D721Med (cell line): ENCODE measurements around the gene FGF7.

Source experiments
- DNase-seq: peaks from one replicate; pipeline ENCODE4 v3.0.0; 2011; ENCODE audit warnings: low spot score; ENCODE audit not compliant: insufficient read length
- FAIRE-seq: peaks from 2 replicates; lab custom pipeline; 2011; peaks lifted over from hg19 to GRCh38; lab: Jason Lieb, UNC
- CTCF ChIP-seq: IDR thresholded peaks from 2 replicates; pipeline ENCODE4 v1.5.1; 2012; ENCODE audit warnings: mild to moderate bottlenecking, control low read depth; ENCODE audit not compliant: insufficient read depth; ENCODE audit errors: missing control alignments

FGF7 gene

GRCh38 chr15:49423901-49424550 lies 984 bp downstream of the FGF7 start:
- FAIRE-seq, result no peak
- no peak for DNase-seq
- TF ChIP-seq CTCF, result no peak

DNA sequence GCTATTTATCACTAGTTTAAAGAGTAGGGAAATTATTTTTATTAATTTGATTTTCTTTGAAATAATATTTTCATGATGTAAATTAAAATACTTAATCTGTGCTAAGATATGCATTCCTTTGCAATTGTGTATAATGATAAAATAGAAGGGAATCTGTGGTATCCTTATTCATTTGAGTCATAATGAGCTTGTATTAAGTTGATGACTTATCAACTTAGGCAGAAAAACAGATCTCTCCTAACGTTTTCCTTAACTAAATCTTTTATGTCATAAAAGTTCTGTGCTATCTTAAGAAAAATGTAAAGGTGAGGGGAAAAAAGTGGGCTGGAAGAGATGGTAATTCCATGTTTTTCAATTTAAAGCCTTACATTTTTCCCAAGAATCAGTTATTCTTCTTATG lies 1.9 kb downstream of the FGF7 start:
- DNase-seq (no peak), FAIRE-seq (no peak)
- no peak for TF ChIP-seq CTCF

GRCh38 chr15:49427372-49427771 lies 4.3 kb downstream of the FGF7 start:
- FAIRE-seq, result no peak
- DNase-seq, result no peak
- no peak for TF ChIP-seq CTCF

DNA sequence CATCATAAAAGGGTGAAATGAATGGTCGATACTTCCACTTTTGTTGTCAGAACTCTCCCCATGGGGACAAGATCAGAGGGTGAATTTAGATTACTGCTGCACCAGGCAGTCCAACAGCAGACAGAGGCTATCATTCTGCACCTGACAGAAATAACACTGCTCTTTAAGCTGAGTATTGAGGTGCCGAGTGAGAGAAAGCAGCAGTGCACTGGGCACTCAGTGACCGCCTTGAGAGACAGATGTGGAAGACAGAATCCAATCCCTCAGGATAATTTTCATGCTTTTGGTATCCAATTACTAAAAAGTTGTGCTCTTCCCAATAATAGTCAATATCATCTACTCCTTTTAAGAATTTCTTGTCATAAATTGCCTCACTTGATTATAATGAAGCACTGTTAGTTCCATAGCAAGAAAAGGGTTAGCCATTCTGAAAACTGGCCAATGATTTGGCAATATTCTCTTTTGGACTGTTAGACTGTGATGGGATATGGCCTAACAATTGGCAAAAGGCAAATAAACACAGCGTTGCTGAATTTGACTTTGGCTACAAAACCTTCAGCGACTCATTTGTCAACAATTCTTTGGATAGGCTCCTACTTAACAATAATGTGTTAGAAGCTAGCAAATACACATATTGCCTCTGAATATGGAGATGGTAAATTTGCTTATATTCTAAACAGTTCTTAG lies 5.5 kb downstream of the FGF7 start:
- FAIRE-seq (no peak), DNase-seq (no peak)
- no peak for TF ChIP-seq CTCF

DNA sequence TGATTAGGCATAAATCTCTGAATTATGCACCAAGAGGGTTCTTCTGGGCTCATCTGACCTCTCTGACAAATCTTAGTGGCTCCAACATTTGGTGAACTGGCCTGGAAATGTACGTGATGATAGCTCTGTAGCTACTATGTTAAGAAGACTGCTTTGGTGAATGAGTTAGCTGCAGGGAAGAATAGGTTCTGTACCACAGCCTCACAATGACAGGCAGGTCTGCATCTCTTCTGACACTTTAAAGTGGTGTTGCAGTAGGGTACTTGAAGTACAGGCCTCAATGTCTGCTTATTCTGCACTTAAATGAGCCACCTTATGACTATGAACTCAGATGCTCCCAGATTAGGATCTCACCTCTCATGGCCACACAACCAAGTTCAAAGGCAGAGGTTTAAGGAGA lies 7.0 kb downstream of the FGF7 start:
- TF ChIP-seq CTCF, result no peak
- FAIRE-seq, result no peak
- DNase-seq, result no peak

GRCh38 chr15:49435174-49435573 lies 12.1 kb downstream of the FGF7 start:
- no peak for DNase-seq
- no peak for TF ChIP-seq CTCF
- FAIRE-seq, result no peak

- FAIRE-seq (no peak), DNase-seq (no peak)
- TF ChIP-seq CTCF, result no peak
Measured at GRCh38 chr15:49436751-49437150, 13.7 kb downstream of the FGF7 start.
